KOPT-K1 (cell line): ENCODE results near the gene MRPL4.

Experiments used
- H3K27ac ChIP-seq: fragments of 200-600 bp; sonication (generic); 2 replicates; pipeline ENCODE4 v1.5.1; 2016; ENCODE audit warnings: antibody characterized with exemption, mild to moderate bottlenecking, low read depth, low read length; ENCODE audit not compliant: poor library complexity, severe bottlenecking
- H3K36me3 ChIP-seq: fragments of 200-600 bp; sonication (generic); 2 replicates; pipeline ENCODE4 v1.5.1; 2017; ENCODE audit warnings: antibody characterized with exemption, mild to moderate bottlenecking, low read length, moderate library complexity; ENCODE audit not compliant: insufficient read depth
- H3K9me3 ChIP-seq: fragments of 200-600 bp; sonication (generic); 2 replicates; pipeline ENCODE4 v1.5.1; 2017; ENCODE audit warnings: antibody characterized with exemption, low read length, mild to moderate bottlenecking; ENCODE audit not compliant: insufficient read depth, poor library complexity, severe bottlenecking

MRPL4 gene

GRCh38 chr19:10243606-10244005, 8.4 kb upstream of the MRPL4 start:
- H3K9me3 ChIP-seq, result no peaks in the 10 kb centered on the region

GRCh38 chr19:10245189-10245939, 6.7 kb upstream of the MRPL4 start:
- no peak overlapping the region for H3K27ac ChIP-seq
- no peaks in the 10 kb centered on the region for H3K36me3 ChIP-seq
- no peaks in the 10 kb centered on the region for H3K9me3 ChIP-seq

More at GRCh38 chr19:10243606-10244005, 8.4 kb upstream of the MRPL4 start:
- H3K36me3 ChIP-seq, result no peaks in the 10 kb centered on the region
- H3K27ac ChIP-seq, result no peak overlapping the region

GRCh38 chr19:10246511-10246910, 5.5 kb upstream of the MRPL4 start:
- H3K27ac ChIP-seq, result no peak overlapping the region
- H3K9me3 ChIP-seq, result no peaks in the 10 kb centered on the region
- no peaks in the 10 kb centered on the region for H3K36me3 ChIP-seq

GRCh38 chr19:10252707-10253106, 693 bp downstream of the MRPL4 start:
- Histone ChIP-seq H3K36me3 (peaks cover 43% of the 10 kb centered on the region), H3K9me3 (no peaks in the 10 kb centered on the region), H3K27ac (peak overlapping the region; percentile 81)

- Histone ChIP-seq H3K27ac (no peak overlapping the region), H3K9me3 (no peaks in the 10 kb centered on the region), H3K36me3 (peaks cover 58% of the 10 kb centered on the region)
Measured at GRCh38 chr19:10254244-10254643, 2.2 kb downstream of the MRPL4 start.

GRCh38 chr19:10255358-10255757, 3.3 kb downstream of the MRPL4 start:
- no peak overlapping the region for H3K27ac ChIP-seq
- peaks cover 66% of the 10 kb centered on the region for H3K36me3 ChIP-seq

GRCh38 chr19:10256551-10256950, 4.5 kb downstream of the MRPL4 start:
- Histone ChIP-seq H3K36me3 (peaks cover 66% of the 10 kb centered on the region), H3K9me3 (no peaks in the 10 kb centered on the region), H3K27ac (no peak overlapping the region)

More at GRCh38 chr19:10255358-10255757, 3.3 kb downstream of the MRPL4 start:
- H3K9me3 ChIP-seq, result no peaks in the 10 kb centered on the region

GRCh38 chr19:10256970-10257615, 5.1 kb downstream of the MRPL4 start:
- no peaks in the 10 kb centered on the region for H3K9me3 ChIP-seq
- H3K27ac ChIP-seq, result no peak overlapping the region
- peaks cover 66% of the 10 kb centered on the region for H3K36me3 ChIP-seq

GRCh38 chr19:10258080-10258710, 6.2 kb downstream of the MRPL4 start:
- peaks cover 66% of the 10 kb centered on the region for H3K36me3 ChIP-seq
- H3K27ac ChIP-seq, result no peak overlapping the region
- no peaks in the 10 kb centered on the region for H3K9me3 ChIP-seq

GRCh38 chr19:10259162-10259905, 7.3 kb downstream of the MRPL4 start:
- H3K36me3 ChIP-seq, result peaks cover 57% of the 10 kb centered on the region
- H3K9me3 ChIP-seq, result no peaks in the 10 kb centered on the region
- H3K27ac ChIP-seq, result no peak overlapping the region

- H3K9me3 ChIP-seq, result no peaks in the 10 kb centered on the region
- H3K27ac ChIP-seq, result no peak overlapping the region
- peaks cover 48% of the 10 kb centered on the region for H3K36me3 ChIP-seq
Measured at GRCh38 chr19:10260141-10260584, 8.1 kb downstream of the MRPL4 start.

- Histone ChIP-seq H3K36me3 (peaks cover 23% of the 10 kb centered on the region), H3K27ac (no peak overlapping the region), H3K9me3 (no peaks in the 10 kb centered on the region)
Measured at GRCh38 chr19:10262771-10263170, 10.8 kb downstream of the MRPL4 start.

GRCh38 chr19:10266706-10267105, 14.7 kb downstream of the MRPL4 start:
- no peaks in the 10 kb centered on the region for H3K36me3 ChIP-seq
- no peaks in the 10 kb centered on the region for H3K9me3 ChIP-seq
- no peak overlapping the region for H3K27ac ChIP-seq

- Histone ChIP-seq H3K9me3 (no peaks in the 10 kb centered on the region), H3K36me3 (no peaks in the 10 kb centered on the region), H3K27ac (no peak overlapping the region)
Measured at GRCh38 chr19:10268071-10268470, 16.1 kb downstream of the MRPL4 start.
